ENCODE data around the gene ATP2B3.

ATP2B3 gene

GRCh38 chrX:153544727-153545126 lies 27.3 kb downstream of the ATP2B3 start:
- no peaks in the 10 kb centered on the region for H3F3A ChIP-seq (ENCODE audit: low read depth)
- TF ChIP-seq CTCF (conservative IDR thresholded peaks at IDR 0.05; ENCODE audit: low read length), result no peak
- no peak for TF ChIP-seq EZH2phosphoT487 (IDR thresholded peaks at IDR 0.05; ENCODE audit: borderline replicate concordance)
- H3K79me2 ChIP-seq (ENCODE audit: insufficient read depth, low read length), result no peaks in the 10 kb centered on the region
- no peak overlapping the region for H3K9ac ChIP-seq (ENCODE audit: low read depth, low read length, poor library complexity, severe bottlenecking)
- H3K9me2 ChIP-seq (replicated peaks; ENCODE audit: low read depth, low read length), result no peaks in the 10 kb centered on the region
- no peak overlapping the region for H3K4me2 ChIP-seq (ENCODE audit: low read depth, low read length, poor library complexity, severe bottlenecking)
- no peaks in the 10 kb centered on the region for H4K20me1 ChIP-seq (ENCODE audit: insufficient read depth, low read length, poor library complexity, severe bottlenecking)
- H3K4me3 ChIP-seq (ENCODE audit: low read length, poor library complexity, severe bottlenecking), result no peak overlapping the region
- H3K9me3 ChIP-seq (ENCODE audit: insufficient read depth, low read depth, low read length), result no peaks in the 10 kb centered on the region
- no peaks in the 10 kb centered on the region for H3K36me3 ChIP-seq (ENCODE audit: insufficient read depth, low read length)
- H2AFZ ChIP-seq (ENCODE audit: low read length), result no peak overlapping the region
- H3K4me1 ChIP-seq (ENCODE audit: insufficient read depth, low read length, poor library complexity, severe bottlenecking), result no peaks in the 10 kb centered on the region
- no peaks in the 10 kb centered on the region for H3K27me3 ChIP-seq (ENCODE audit: insufficient read depth, low read length, poor library complexity, severe bottlenecking)

GRCh38 chrX:153546386-153546785 lies 28.9 kb downstream of the ATP2B3 start:
- Histone ChIP-seq H3F3A (ENCODE audit: low read depth) (no peaks in the 10 kb centered on the region), H3K79me2 (ENCODE audit: insufficient read depth, low read length) (no peaks in the 10 kb centered on the region), H2AFZ (ENCODE audit: low read length) (no peak overlapping the region), H3K9me2 (replicated peaks; ENCODE audit: low read depth, low read length) (no peaks in the 10 kb centered on the region), H3K4me1 (ENCODE audit: insufficient read depth, low read length, poor library complexity, severe bottlenecking) (no peaks in the 10 kb centered on the region), H3K9me3 (ENCODE audit: insufficient read depth, low read depth, low read length) (no peaks in the 10 kb centered on the region), H3K36me3 (ENCODE audit: insufficient read depth, low read length) (no peaks in the 10 kb centered on the region), H3K4me3 (ENCODE audit: low read length, poor library complexity, severe bottlenecking) (no peak overlapping the region), H3K27me3 (ENCODE audit: insufficient read depth, low read length, poor library complexity, severe bottlenecking) (no peaks in the 10 kb centered on the region), H4K20me1 (ENCODE audit: insufficient read depth, low read length, poor library complexity, severe bottlenecking) (no peaks in the 10 kb centered on the region), H3K4me2 (ENCODE audit: low read depth, low read length, poor library complexity, severe bottlenecking) (no peak overlapping the region), H3K9ac (ENCODE audit: low read depth, low read length, poor library complexity, severe bottlenecking) (no peak overlapping the region)
- TF ChIP-seq CTCF (conservative IDR thresholded peaks at IDR 0.05; ENCODE audit: low read length) (no peak), EZH2phosphoT487 (IDR thresholded peaks at IDR 0.05; ENCODE audit: borderline replicate concordance) (no peak)

- H3K79me2 ChIP-seq (ENCODE audit: insufficient read depth, low read length), result no peaks in the 10 kb centered on the region
- no peaks in the 10 kb centered on the region for H4K20me1 ChIP-seq (ENCODE audit: insufficient read depth, low read length, poor library complexity, severe bottlenecking)
- TF ChIP-seq EZH2phosphoT487 (IDR thresholded peaks at IDR 0.05; ENCODE audit: borderline replicate concordance) (no peak), CTCF (conservative IDR thresholded peaks at IDR 0.05; ENCODE audit: low read length) (no peak)
- no peaks in the 10 kb centered on the region for H3K9me3 ChIP-seq (ENCODE audit: insufficient read depth, low read depth, low read length)
- no peaks in the 10 kb centered on the region for H3F3A ChIP-seq (ENCODE audit: low read depth)
- no peak overlapping the region for H3K4me2 ChIP-seq (ENCODE audit: low read depth, low read length, poor library complexity, severe bottlenecking)
- H3K36me3 ChIP-seq (ENCODE audit: insufficient read depth, low read length), result no peaks in the 10 kb centered on the region
- H3K9ac ChIP-seq (ENCODE audit: low read depth, low read length, poor library complexity, severe bottlenecking), result no peak overlapping the region
- no peaks in the 10 kb centered on the region for H3K27me3 ChIP-seq (ENCODE audit: insufficient read depth, low read length, poor library complexity, severe bottlenecking)
- no peaks in the 10 kb centered on the region for H3K9me2 ChIP-seq (replicated peaks; ENCODE audit: low read depth, low read length)
- no peak overlapping the region for H3K4me3 ChIP-seq (ENCODE audit: low read length, poor library complexity, severe bottlenecking)
- no peaks in the 10 kb centered on the region for H3K4me1 ChIP-seq (ENCODE audit: insufficient read depth, low read length, poor library complexity, severe bottlenecking)
- H2AFZ ChIP-seq (ENCODE audit: low read length), result no peak overlapping the region
Measured at GRCh38 chrX:153547195-153547594, 29.8 kb downstream of the ATP2B3 start.
